ENCODE data around the gene PIK3CA.
A peak's percentile ranks its signal among the peaks of the same experiment; 100 is the strongest.

The PIK3CA gene

DNA sequence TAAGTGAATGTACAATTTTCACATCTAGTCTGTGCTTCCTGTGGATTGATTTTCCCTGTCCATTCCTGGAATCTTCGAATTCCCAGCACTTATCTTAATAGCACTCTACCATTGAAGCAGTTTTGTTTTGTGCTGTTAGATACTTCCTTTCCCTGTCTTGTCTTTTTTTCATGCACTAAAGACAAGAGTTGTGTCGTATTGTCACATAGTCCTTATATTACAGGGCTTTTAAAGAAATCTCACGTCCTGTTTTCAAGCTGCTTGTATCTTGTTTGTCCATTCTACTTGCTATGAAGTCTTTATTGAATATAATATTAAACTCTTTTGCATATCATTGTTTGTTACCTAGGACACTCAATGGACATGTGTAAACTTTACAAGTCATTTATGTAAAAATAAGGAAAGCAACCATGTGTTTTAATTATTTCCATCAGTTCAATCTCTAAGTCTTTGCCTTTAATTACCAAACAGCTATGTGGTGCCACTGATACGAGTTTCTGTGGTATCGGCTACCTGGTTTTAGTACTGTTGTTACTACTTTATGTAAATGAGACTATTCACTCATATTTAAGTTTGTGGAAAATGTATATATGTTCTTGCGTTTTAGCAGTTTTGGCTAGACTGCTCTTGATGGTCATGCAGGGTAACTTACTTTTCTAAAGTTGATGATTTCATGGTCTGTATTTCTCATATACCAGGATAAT, 10.3 kb downstream of the PIK3CA start:
- no peak for DNase-seq (ENCODE audit: low spot score)

DNA sequence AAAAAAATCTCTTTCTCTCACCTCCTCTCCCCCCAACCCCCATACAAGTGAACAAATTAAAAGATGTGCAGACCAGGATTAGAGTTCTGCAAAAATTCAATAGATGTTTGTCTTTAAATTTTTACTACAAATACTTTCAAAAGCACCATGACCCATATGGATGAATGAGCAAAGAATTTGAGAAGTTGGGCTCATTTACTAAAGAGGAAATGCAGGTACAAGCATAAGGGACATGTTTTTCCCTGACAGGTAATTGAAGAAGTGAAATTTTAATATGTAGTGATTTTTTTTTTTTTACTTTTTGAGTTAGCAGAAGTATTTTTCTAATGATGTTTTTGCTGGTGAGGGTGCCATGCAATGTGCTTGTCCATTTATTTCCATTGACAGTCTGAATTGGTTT, 15.3 kb downstream of the PIK3CA start:
- DNase-seq (ENCODE audit: low spot score), result no peak

DNA sequence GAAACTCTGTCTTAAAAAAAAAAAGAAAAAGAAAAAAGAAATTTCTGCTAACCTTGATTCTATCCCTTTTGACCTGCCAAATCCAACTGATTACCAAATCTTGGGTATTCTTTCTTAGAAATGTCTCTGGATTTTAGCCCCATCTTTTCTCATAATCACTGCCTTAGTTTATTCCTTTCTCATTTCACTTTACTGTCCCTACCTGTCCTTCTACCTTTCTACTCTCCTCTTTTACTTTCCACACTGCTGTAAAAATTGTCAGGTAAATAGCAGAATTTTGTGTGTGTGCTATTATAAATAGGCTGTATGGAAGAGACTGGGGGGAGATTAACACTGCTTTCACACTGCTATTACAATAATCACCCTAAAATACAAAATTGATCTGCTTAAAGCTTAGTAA, 16.7 kb downstream of the PIK3CA start:
- DNase-seq (ENCODE audit: low spot score), result no peak

GRCh38 chr3:179166561-179167201, 18.5 kb downstream of the PIK3CA start:
- no peak for DNase-seq (ENCODE audit: low spot score)

DNA sequence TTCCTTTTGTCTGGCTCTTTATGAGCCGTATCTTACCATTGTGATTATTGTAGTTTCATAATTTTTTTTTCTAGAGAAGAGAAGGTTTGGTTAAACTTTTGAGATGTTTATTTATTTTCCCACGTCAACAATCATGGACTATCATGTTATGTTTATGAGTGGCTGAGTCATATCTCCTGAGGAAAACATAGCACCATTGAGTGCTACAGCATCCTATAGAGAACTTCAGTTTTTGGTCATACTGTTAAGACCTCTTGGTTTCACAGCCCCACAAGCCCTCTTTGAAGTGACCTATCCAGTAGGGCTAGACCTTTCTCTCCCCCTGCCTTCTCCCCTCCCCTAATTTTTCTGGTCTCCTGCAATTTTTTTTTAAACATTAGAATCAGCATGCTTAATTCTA, 20.8 kb downstream of the PIK3CA start:
- DNase-seq (ENCODE audit: low spot score), result no peak

DNA sequence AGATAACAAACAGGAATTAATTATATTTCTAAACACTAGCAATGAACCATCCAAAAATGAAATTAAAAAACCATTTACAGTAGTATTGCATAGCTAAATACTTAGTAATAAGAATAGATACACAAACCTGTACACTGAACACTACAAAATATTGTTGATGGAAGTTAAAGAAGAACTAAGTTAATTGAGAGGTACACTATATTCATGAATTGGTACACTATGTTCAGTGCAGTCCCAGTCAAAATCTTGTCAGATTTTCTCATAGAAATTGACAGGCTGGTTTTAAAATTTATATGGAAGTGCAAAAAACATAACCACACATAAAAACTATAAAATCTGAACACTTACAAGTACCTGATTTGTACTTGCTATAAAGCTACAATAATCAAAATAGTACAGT, 24.4 kb downstream of the PIK3CA start:
- no peak for DNase-seq (ENCODE audit: low spot score)

DNA sequence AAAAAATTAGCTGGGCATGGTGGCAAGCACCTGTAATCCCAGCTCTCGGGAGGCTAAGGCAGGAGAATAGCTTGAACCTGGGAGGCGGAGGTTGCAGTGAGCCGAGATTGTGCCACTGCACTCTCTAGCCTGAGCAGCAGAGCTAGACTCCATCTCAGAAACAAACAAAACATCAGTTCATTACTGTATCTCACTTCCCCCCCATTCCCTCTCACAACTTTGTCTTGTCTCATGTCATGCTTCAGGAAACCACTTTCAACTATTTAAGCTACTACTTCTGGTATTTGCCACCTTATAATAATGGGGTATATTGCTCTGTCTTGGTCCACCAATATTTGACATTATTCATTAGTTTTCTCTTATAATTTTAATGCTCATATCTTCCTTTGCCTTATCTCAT, 26.2 kb downstream of the PIK3CA start:
- no peak for DNase-seq (ENCODE audit: low spot score)

GRCh38 chr3:179174898-179175297, 26.7 kb downstream of the PIK3CA start:
- DNase-seq (ENCODE audit: low spot score), result no peak

- no peak for DNase-seq (ENCODE audit: low spot score)
Observed at GRCh38 chr3:179175358-179175757, 27.2 kb downstream of the PIK3CA start.

DNA sequence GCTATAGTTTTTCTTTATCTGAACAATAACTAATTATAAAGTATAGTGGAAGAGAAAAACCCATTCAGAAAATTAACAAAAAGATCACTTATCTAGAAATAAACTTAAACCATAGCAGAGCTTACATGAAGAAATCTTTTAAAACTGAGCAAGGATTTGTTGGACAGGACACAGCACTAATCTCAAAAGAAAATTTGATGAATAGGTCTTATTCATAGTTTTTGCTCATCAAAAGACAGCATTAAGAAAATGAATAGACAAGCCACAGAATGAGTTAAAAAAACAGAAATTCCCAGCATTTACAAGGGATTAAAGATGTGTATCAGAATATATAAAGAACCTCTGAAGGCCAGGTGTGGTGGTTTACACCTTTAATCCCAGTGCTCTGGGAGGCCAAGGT, 29.5 kb downstream of the PIK3CA start:
- DNase-seq (ENCODE audit: low spot score), result no peak

GRCh38 chr3:179179256-179179655, 31.1 kb downstream of the PIK3CA start:
- no peak for DNase-seq (ENCODE audit: low spot score)

- no peak for DNase-seq (ENCODE audit: low spot score)
Observed at GRCh38 chr3:179179979-179180759, 32.0 kb downstream of the PIK3CA start.

- DNase-seq (ENCODE audit: low spot score), result no peak
Observed at GRCh38 chr3:179181021-179181472, 32.9 kb downstream of the PIK3CA start.

DNA sequence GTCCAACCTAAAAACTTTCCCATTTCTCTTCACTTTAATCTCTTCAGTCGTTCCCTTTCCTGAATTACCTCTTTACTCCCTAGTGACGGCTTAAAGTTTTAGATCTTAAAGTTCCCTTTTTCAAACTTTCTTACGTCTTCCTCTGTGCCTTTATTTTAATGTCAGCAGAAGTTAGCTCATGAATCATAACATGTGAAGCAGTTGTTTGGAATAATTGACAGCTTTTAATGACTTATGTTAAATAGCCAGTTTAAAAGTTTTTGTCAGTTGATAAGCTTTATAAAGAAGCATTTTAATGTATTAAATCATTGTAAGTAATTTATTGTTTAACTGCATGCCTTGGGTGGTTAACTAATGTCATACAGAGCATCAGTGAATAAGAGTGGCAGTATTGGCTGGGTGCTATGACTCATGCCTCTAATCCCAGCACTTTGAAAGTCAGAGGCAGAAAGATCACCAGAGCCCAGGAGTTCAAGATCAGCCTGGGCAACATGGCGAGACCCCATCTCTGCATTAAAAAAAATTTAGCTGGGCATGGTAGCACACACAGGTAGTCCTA, 33.9 kb downstream of the PIK3CA start:
- peak; percentile 8 for DNase-seq (ENCODE audit: low spot score)

- no peak for DNase-seq (ENCODE audit: low spot score)
Observed at GRCh38 chr3:179182902-179183301, 34.7 kb downstream of the PIK3CA start.

DNA sequence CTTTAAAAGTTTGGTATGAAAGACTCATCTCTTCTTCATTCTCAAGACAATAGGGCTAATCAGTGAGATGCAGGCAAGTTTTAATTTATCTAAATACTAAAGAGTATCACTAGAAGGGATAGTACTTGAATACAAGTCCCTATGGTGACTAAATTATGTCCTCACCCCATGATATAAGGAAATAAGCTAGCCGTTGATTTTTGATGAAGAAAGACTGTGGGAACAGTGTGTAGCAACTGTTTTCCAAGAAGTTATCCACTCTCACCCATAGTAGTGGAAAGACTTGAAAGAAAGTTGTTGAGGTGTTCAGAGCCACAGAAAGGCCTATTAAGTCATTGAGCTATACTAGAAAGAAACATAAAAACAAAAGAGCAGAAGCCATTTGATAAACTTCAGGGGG, 36.7 kb downstream of the PIK3CA start:
- no peak for DNase-seq (ENCODE audit: low spot score)

DNA sequence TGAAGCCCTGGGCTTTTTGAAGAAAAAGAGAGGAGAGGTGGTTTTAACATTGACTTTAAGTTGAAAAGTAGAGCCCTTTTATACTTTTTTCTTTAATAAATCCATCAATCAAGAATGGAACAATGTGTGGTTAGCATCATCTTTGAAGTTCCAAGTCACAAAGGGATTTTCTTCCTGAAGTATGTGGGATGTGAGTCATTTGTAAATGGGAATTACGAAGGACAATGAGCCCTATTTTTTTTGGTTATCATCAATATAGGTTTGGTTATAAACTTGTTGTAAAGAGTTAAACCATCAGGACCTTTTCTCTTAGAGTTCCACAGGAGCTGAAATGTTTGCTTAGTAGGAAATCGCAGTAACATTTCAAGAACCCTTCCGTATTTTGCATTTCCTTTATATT, 38.3 kb downstream of the PIK3CA start:
- no peak for DNase-seq (ENCODE audit: low spot score)

DNA sequence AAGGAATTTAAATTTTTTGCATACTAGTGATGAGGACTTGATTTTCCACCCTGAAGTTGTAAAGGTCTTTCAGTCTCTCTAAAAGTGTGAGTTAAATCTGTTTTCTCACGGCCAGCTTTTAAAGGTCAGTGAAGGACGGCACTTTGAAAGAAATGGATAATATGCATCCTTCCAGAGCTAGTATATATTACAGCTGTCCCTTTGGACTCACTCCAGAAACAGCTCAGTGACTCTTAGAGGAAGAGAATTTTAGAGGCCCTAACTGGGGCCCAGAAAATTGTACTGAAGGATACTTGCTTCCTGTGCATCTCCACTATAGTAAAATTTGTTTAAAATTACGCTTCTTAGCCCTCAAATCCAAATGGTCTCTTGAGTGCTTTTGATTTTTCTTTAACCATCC, 41.6 kb downstream of the PIK3CA start:
- no peak for DNase-seq (ENCODE audit: low spot score)

DNA sequence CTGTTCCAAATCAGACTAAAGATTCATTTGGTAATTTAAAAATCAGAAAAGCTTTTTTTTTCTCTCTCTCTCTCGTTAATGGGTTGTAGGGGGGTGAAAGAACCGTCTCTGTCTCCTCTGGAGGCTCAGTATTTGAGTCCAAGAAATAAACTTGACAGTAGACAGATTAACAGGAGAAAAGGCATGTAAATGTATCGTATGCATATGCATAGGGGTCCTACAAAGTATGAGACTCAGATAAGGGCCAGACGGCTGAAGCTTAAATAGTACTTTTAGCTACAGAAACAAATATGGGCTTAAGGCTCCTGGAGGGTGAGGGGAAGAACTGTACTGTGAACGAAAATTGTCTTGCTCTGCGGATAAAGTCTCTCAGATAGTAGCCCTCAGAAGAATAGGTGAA, 42.4 kb downstream of the PIK3CA start:
- no peak for DNase-seq (ENCODE audit: low spot score)

GRCh38 chr3:179192542-179192941, 44.4 kb downstream of the PIK3CA start:
- no peak for DNase-seq (ENCODE audit: low spot score)

- no peak for DNase-seq (ENCODE audit: low spot score)
Observed at GRCh38 chr3:179194931-179195330, 46.8 kb downstream of the PIK3CA start.

- no peak for DNase-seq (ENCODE audit: low spot score)
Observed at GRCh38 chr3:179196098-179196497, 47.9 kb downstream of the PIK3CA start.

DNA sequence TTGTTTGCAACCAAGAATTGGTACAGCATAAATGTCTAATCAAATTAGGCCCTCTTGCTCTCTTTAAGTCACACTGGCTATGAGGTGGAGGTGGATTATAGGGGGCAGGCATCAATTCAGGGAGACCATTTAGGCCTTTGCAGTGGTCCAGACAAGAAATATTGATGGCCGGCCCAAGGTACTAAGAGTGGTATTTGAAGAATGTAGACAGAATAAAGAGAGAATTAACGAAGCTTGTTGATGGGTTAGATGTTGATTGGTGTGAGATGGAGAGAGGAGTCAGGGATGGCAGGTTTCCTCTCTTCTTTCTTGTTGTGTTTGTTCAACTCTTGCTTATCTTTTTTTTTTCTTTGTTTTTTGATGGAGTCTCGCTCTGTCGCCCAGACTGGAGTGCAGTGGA, 48.5 kb downstream of the PIK3CA start:
- no peak for DNase-seq (ENCODE audit: low spot score)
